HL-60 (cell line): ENCODE results near the gene TMEM178A.

ENCODE experiments used
- DNase-seq, 2 experiments: peaks; one replicate each; pipeline ENCODE4 v3.0.0-alpha.2; 2010 to 2020; ENCODE audit warnings: low read depth in 1 of 2, low spot score in 1 of 2
- H3K27ac ChIP-seq: fragments of 250-450 bp; sonication (Bioruptor Pico); replicated peaks from 2 replicates; pipeline ENCODE4 v1.5.1; 2020; ENCODE audit warnings: mild to moderate bottlenecking, moderate library complexity
- H3K27me3 ChIP-seq: fragments of 250-450 bp; sonication (Bioruptor Pico); 2 replicates; pipeline ENCODE4 v1.5.1; 2021; ENCODE audit warnings: mild to moderate bottlenecking, moderate library complexity; ENCODE audit not compliant: insufficient read depth, poor library complexity, severe bottlenecking
- H3K4me3 ChIP-seq: replicated peaks from 2 replicates; pipeline ENCODE4 v1.5.1; 2011; ENCODE audit warnings: mild to moderate bottlenecking, control low read depth, low read length; ENCODE audit not compliant: insufficient read depth
- CTCF ChIP-seq: IDR thresholded peaks from one replicate; pipeline ENCODE4 v1.5.1; 2011; ENCODE audit warnings: low read length, control low read depth, inconsistent platforms; ENCODE audit not compliant: insufficient read depth
- GABPA ChIP-seq: IDR thresholded peaks from 2 replicates; pipeline ENCODE4 v1.6.1; 2012; ENCODE audit warnings: low read depth
- POLR2AphosphoS5 ChIP-seq: IDR thresholded peaks from 2 replicates; pipeline ENCODE4 v1.6.1; 2012; ENCODE audit warnings: low read depth
- REST ChIP-seq: IDR thresholded peaks from 2 replicates; pipeline ENCODE4 v1.6.1; 2012; ENCODE audit warnings: low read depth; ENCODE audit not compliant: insufficient replicate concordance
- SPI1 ChIP-seq: IDR thresholded peaks from 2 replicates; pipeline ENCODE4 v1.6.1; 2012; ENCODE audit warnings: low read depth, mild to moderate bottlenecking, borderline replicate concordance

Gene TMEM178A

GRCh38 chr2:39715822-39716221 is 50.1 kb downstream of the TMEM178A start:
- H3K27ac ChIP-seq = no peak overlapping the region
- no peak for TF ChIP-seq SPI1
- no peak for TF ChIP-seq CTCF
- TF ChIP-seq GABPA = no peak
- no peak overlapping the region for H3K4me3 ChIP-seq
- no peaks in the 10 kb centered on the region for H3K27me3 ChIP-seq
- DNase-seq = no peak

- H3K27me3 ChIP-seq = no peaks in the 10 kb centered on the region
- no peak for DNase-seq
- no peak for TF ChIP-seq CTCF
- H3K27ac ChIP-seq = no peak overlapping the region
- H3K4me3 ChIP-seq = no peak overlapping the region
Observed at GRCh38 chr2:39717067-39717466, 51.4 kb downstream of the TMEM178A start.

- Histone ChIP-seq H3K27me3 (no peaks in the 10 kb centered on the region), H3K4me3 (no peak overlapping the region), H3K27ac (no peak overlapping the region)
- no peak for DNase-seq
- TF ChIP-seq SPI1 (no peak), POLR2AphosphoS5 (no peak), CTCF (no peak), REST (no peak), GABPA (no peak)
Observed at GRCh38 chr2:39718483-39718882, 52.8 kb downstream of the TMEM178A start.

GRCh38 chr2:39719317-39719716 is 53.6 kb downstream of the TMEM178A start:
- Histone ChIP-seq H3K4me3 (no peak overlapping the region), H3K27me3 (no peaks in the 10 kb centered on the region), H3K27ac (no peak overlapping the region)
- no peak for TF ChIP-seq GABPA
- TF ChIP-seq POLR2AphosphoS5 = no peak
- TF ChIP-seq CTCF = no peak
- TF ChIP-seq REST = no peak
- TF ChIP-seq SPI1 = no peak
- DNase-seq = no peak
